GM19025 (cell line): ENCODE measurements around the gene RABIF.
"Not testable (repeated sequence)": the region's sequence is repeated elsewhere in the genome, so short reads cannot be mapped to it uniquely, and the experiment has no call there.

Experiments
- ATAC-seq: cut with Tn5 transposase; IDR thresholded peaks from one replicate; pipeline ENCODE4 v1.9.1; 2021; ENCODE audit warnings: mild to moderate bottlenecking, low read depth, moderate library complexity; ENCODE audit not compliant: unreplicated experiment

RABIF gene

GRCh38 chr1:202888531-202889360 lies at the start of gene RABIF:
RABIF (minus strand) TSS chr1:202889149; CDS start chr1:202889098, 51 bp downstream.
- peak; percentile 88 for ATAC-seq

- no peak for ATAC-seq
Observed at GRCh38 chr1:202938287-202938925, 49.5 kb upstream of the RABIF start.

GRCh38 chr1:202936409-202936808 lies 47.5 kb upstream of the RABIF start:
- not testable (repeated sequence) for ATAC-seq

DNA sequence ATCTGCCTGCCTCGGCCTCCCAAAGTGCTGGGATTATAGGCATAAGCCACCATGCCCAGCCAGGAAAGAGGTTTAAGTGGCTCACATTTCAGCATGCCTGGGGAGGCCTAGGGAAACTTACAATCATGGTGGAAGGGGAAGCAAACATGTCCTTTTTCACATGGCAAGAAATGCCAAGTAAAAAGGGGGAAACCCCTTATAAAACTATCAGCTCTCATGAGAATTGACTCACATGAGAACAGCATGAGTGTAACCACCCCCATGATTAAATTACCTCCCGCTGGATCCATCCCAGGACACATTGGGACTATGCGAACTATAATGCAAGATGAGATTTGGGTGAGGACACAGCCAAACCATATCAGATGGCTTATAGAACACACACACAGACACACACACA lies 46.9 kb upstream of the RABIF start:
- ATAC-seq = no peak

- ATAC-seq = no peak
Observed at GRCh38 chr1:202934755-202935154, 45.8 kb upstream of the RABIF start.

GRCh38 chr1:202932476-202932875 lies 43.5 kb upstream of the RABIF start:
- ATAC-seq = no peak

- ATAC-seq = peak; percentile 95
Observed at GRCh38 chr1:202926581-202927491, 37.9 kb upstream of the RABIF start, which contains the start of gene KLHL12. KLHL12 (minus strand) TSS chr1:202927234; CDS start chr1:202925162, 2,072 bp downstream.

DNA sequence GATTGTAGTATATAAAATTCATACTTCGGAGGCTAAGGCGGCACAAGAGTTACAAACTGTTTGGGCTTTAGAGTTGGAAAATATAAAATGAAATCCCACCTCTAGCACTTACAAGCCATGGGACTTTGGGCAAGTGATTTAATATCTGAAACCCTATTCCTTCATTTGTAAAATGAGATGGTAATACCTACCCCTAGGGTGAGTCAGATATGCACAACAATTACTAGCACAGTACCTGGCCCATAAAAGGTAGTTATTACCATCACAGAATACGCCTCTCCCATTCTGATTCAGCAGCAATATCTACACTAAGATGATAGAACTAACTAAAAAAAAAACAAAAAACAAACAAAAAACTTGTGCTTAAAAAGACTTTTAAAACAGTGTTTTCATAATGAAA lies 34.6 kb upstream of the RABIF start:
- no peak for ATAC-seq

DNA sequence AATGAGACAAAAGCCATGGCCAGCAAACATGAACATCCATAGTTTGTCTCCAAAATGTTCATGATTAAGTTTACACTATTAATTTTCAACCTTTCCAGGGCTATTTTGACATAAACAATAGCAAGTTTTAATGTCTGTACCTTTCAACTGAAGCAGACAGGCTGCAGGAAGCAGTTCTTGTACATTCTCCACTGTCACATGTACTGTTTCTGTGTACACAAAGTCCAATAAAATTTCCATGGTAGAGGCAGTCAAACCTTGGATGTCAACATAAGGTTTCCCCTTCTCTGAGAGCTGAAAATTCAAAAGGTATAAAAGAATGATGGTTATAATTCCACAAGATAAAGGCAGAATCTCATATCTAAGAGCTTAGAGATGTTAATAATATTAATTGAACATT lies 30.7 kb upstream of the RABIF start:
- no peak for ATAC-seq

- no peak for ATAC-seq
Observed at GRCh38 chr1:202915146-202915545, 26.2 kb upstream of the RABIF start.

GRCh38 chr1:202912476-202912875 lies 23.5 kb upstream of the RABIF start:
- not testable (repeated sequence) for ATAC-seq

- ATAC-seq = no peak
Observed at GRCh38 chr1:202909494-202909893, 20.5 kb upstream of the RABIF start.

DNA sequence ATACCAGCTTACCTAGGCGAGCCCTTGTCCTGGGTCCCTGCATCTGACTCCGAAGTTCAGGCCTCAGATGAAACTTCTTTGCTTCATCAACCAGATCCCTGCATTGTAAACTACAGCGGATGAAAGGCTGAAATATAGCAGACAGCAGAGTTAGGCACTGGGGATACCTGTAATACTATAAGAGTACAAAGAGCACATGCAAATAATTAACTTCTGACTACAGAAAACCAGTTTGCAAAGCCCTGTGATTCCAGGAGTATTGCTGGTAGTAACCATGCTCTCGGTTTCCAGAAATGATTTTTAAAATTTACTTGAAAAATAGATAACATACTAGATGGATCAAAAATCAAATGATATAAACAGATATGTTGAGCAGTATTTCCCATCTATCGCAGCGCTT lies 20.0 kb upstream of the RABIF start:
- ATAC-seq = no peak

DNA sequence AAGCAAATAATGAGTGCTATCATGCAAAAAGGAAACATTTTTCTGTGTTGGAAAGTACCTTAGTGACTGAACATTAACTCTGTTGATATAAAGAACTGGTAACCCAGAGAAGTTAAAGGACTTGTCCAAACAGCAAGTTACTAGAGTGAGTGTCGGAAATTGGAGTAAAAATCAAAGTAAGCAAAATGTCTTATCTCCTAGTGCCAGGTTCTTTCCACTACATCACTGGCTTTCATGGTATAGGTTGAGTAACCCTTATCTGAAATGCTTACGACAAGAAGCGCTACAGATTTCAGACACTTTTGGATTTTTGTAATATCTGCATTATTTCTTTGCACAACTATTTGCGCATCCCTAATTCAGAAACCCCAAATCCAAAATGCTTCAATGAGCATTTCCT lies 16.4 kb upstream of the RABIF start:
- no peak for ATAC-seq

- ATAC-seq = not testable (repeated sequence)
Observed at GRCh38 chr1:202903808-202904207, 14.9 kb upstream of the RABIF start.

GRCh38 chr1:202901555-202901954 lies 12.6 kb upstream of the RABIF start:
- no peak for ATAC-seq

DNA sequence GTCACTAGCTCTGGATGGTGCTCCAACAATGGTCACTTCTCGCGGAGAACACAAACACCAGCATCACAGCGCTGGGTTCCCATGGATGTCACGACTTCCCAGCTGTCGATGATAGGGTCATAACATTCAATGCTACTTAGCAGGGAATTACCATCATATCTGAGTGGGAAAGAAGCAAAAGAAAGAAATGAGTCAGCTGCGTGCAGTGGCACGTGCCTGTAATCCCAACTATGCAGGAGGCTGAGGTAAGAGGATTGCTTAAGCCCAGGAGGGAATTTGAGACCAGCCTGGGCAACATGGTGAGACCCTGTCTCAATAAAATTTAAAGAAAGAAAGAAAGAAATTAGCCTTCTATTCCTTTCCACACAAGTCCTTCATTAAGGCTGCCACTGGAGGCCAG lies 3.6 kb upstream of the RABIF start:
- ATAC-seq = no peak

DNA sequence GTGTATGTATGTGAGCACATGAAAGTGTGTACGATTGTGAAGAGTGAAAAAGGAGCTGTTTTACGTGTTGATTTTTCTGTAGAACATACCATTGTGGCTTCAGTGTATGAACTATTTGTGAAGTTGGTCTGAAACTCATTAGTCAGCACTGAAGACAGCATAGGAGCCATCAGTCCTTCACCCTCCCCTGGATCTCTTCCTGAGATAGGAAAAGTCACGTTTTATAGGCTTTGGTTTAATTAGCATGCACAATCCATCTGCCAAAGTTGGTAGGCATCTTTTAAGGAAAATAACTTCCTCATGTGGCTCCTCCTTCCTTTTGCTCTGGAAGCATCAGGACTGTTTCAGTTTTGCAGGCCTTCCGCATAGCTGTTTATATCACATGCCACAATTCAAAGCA lies 1.4 kb upstream of the RABIF start:
- ATAC-seq = no peak

DNA sequence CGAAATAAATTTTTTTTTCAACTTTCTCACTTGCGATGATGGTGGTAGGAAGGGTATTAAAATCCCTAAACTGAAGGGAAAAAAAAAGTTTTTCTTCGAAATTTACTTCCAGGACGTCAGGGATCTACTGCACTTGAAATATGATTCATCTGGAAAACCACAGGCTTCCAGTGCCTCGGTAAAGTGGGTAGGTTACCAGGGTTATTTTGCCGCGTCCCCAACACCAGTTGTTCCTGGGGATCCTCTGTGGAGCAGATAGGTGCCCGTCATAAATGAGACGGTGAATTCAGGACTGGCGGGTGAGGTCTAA lies 773 bp downstream of the RABIF start:
- ATAC-seq = no peak

- ATAC-seq = no peak
Observed at GRCh38 chr1:202880961-202881460, 7.9 kb downstream of the RABIF start.

DNA sequence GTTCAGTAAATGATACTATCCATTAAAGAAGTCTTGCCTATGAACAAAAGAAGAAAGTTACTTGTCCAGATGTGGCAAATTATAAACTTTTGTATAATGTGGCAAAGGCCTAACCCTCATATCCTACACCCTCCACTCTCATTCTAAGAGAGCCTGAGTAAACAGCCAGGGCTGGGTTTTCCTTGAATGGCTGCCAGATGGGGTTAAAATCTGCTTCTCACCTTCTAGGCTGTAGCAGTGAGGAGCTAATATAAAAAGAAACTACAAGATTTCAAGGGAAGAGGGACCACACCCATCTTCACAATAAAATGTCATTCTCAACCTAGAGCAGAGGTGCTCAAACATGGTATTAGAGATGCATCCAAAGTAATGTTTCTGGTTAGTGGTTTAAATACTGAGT lies 8.9 kb downstream of the RABIF start:
- ATAC-seq = no peak
